ACHN (cell line): Measurements from ENCODE around the gene NCBP1.
"Not testable (repeated sequence)": the region's sequence is repeated elsewhere in the genome, so short reads cannot be mapped to it uniquely, and the experiment has no call there.

Experiments used
- DNase-seq: peaks from one replicate; pipeline ENCODE4 v3.0.0-alpha.2; 2015
- in situ Hi-C: cut with HindIII; loops from 2 replicates; pipeline ENCODE4 v1.10.0; 2017; ENCODE audit warnings: low sequenced_read_pairs, low pct_ligation_motif_present, low pct_unique_long_range_greater_than_20kb

NCBP1 gene

GRCh38 chr9:97617939-97618416 lies 15.6 kb upstream of the NCBP1 start:
- in situ Hi-C loops, result loop anchor here (25.0 kb wide), 1 partner anchor 156 kb away; no protein-coding TSS in a partner anchor
- DNase-seq, result no peak

GRCh38 chr9:97620063-97620462 lies 13.6 kb upstream of the NCBP1 start:
- not testable (repeated sequence) for DNase-seq
- in situ Hi-C loops, result loop anchor here (25.0 kb wide), 1 partner anchor 158 kb away; no protein-coding TSS in a partner anchor

- DNase-seq, result not testable (repeated sequence)
- in situ Hi-C loops, result loop anchor here (25.0 kb wide), 1 partner anchor 160 kb away; no protein-coding TSS in a partner anchor
These were observed 11.1 kb upstream of the NCBP1 start for GRCh38 chr9:97622483-97622882.

GRCh38 chr9:97623946-97624345 lies 9.7 kb upstream of the NCBP1 start:
- no peak for DNase-seq
- in situ Hi-C loops, result loop anchor here (25.0 kb wide), 1 partner anchor 162 kb away; no protein-coding TSS in a partner anchor

- in situ Hi-C loops, result no loop called here
- DNase-seq, result no peak
These were observed 8.0 kb upstream of the NCBP1 start for GRCh38 chr9:97625620-97626019.

GRCh38 chr9:97627624-97628023 lies 6.0 kb upstream of the NCBP1 start:
- in situ Hi-C loops, result no loop called here
- no peak for DNase-seq

- in situ Hi-C loops, result no loop called here
- no peak for DNase-seq
These were observed 5.0 kb upstream of the NCBP1 start for GRCh38 chr9:97628668-97629067.

- DNase-seq, result no peak
- in situ Hi-C loops, result no loop called here
These were observed 4.5 kb upstream of the NCBP1 start for GRCh38 chr9:97629156-97629555.

GRCh38 chr9:97630591-97630990 lies 3.0 kb upstream of the NCBP1 start:
- in situ Hi-C loops, result no loop called here
- no peak for DNase-seq

- peak; percentile 62 for DNase-seq
- in situ Hi-C loops, result no loop called here
These were observed 1.2 kb upstream of the NCBP1 start for GRCh38 chr9:97632248-97632984.

- in situ Hi-C loops, result no loop called here
- peak; percentile 2 for DNase-seq
These were observed 354 bp downstream of the NCBP1 start for GRCh38 chr9:97633859-97634490.

- no peak for DNase-seq
- in situ Hi-C loops, result no loop called here
These were observed 1.4 kb downstream of the NCBP1 start for GRCh38 chr9:97635026-97635425.

GRCh38 chr9:97636903-97637302 lies 3.3 kb downstream of the NCBP1 start:
- in situ Hi-C loops, result no loop called here
- DNase-seq, result no peak

GRCh38 chr9:97638666-97639065 lies 5.0 kb downstream of the NCBP1 start:
- in situ Hi-C loops, result no loop called here
- no peak for DNase-seq

- no peak for DNase-seq
- in situ Hi-C loops, result no loop called here
These were observed 6.7 kb downstream of the NCBP1 start for GRCh38 chr9:97640325-97640724.

GRCh38 chr9:97645720-97646119 lies 12.1 kb downstream of the NCBP1 start:
- DNase-seq, result no peak
- in situ Hi-C loops, result no loop called here

GRCh38 chr9:97647996-97648395 lies 14.4 kb downstream of the NCBP1 start:
- in situ Hi-C loops, result no loop called here
- DNase-seq, result no peak

- DNase-seq, result no peak
These were observed 18.0 kb downstream of the NCBP1 start for GRCh38 chr9:97651646-97652045.

GRCh38 chr9:97658707-97659106 lies 25.1 kb downstream of the NCBP1 start:
- no peak for DNase-seq
- in situ Hi-C loops, result no loop called here

More at GRCh38 chr9:97651646-97652045, 18.0 kb downstream of the NCBP1 start:
- in situ Hi-C loops, result no loop called here

GRCh38 chr9:97659771-97660170 lies 26.1 kb downstream of the NCBP1 start:
- in situ Hi-C loops, result no loop called here
- DNase-seq, result no peak
